SH-SY5Y (cell line): ENCODE measurements around the gene AFF3.

Source experiments
- GATA2 ChIP-seq: IDR thresholded peaks from 2 replicates; pipeline ENCODE4 v1.6.1; 2011; ENCODE audit warnings: mild to moderate bottlenecking, low read depth, low read length
- GATA3 ChIP-seq: IDR thresholded peaks from 2 replicates; pipeline ENCODE4 v1.6.1; 2011; ENCODE audit warnings: low read depth, mild to moderate bottlenecking, low read length, moderate library complexity

GRCh38 chr2:99856119-99856518 is 286.3 kb downstream of the AFF3 start:
- TF ChIP-seq GATA2: no peak
- no peak for TF ChIP-seq GATA3
